Activated T-helper 17 cell treated with anti-CD3 and anti-CD28 coated beads, Interleukin-2, amount 50 U/mL, for 72 hours (primary cell): ENCODE measurements around the gene DNAJC11. TPM values are rescaled to one million over a fixed set of nuclear protein-coding genes. Genes with fewer than 3 reads are reported as not detected.

Source experiments
- ATAC-seq: fragments of 150-1000 bp; cut with Tn5 transposase; replicated peaks from 2 replicates; pipeline ENCODE4 v1.10.0; 2021; ENCODE audit warnings: mild to moderate bottlenecking, moderate library complexity
- H3K27ac Mint-ChIP-seq: one replicate; pipeline ENCODE4 v1.8.0; 2022; ENCODE audit warnings: mixed read lengths
- H3K27me3 Mint-ChIP-seq: one replicate; pipeline ENCODE4 v1.8.0; 2022; ENCODE audit warnings: mixed read lengths
- H3K36me3 Mint-ChIP-seq: one replicate; pipeline ENCODE4 v1.8.0; 2022; ENCODE audit warnings: low read depth, mild to moderate bottlenecking, mixed read lengths
- H3K4me1 Mint-ChIP-seq: one replicate; pipeline ENCODE4 v1.8.0; 2022; ENCODE audit warnings: mixed read lengths
- H3K4me3 Mint-ChIP-seq: one replicate; pipeline ENCODE4 v1.8.0; 2022; ENCODE audit warnings: mild to moderate bottlenecking, mixed read lengths
- H3K9me3 Mint-ChIP-seq: one replicate; pipeline ENCODE4 v1.8.0; 2022; ENCODE audit warnings: mixed read lengths
- total RNA-seq, 2 donors: library from RNA; stranded (reverse); gene quantifications; one replicate each; pipeline ENCODE4 v1.2.3, GENCODE V29; 2022

DNAJC11 gene
- total RNA-seq, 2 donors from 2014 or later = 30.6 to 70.5 TPM

- H3K27me3 Mint-ChIP-seq = no peaks in the 10 kb centered on the region
- H3K4me1 Mint-ChIP-seq = peaks cover 5% of the 10 kb centered on the region
- no peak for ATAC-seq
- peaks cover 89% of the 10 kb centered on the region for H3K36me3 Mint-ChIP-seq
- no peak overlapping the region for H3K4me3 Mint-ChIP-seq
- no peak overlapping the region for H3K27ac Mint-ChIP-seq
- H3K9me3 Mint-ChIP-seq = no peaks in the 10 kb centered on the region
Measured at GRCh38 chr1:6597777-6598131, 103.9 kb downstream of the DNAJC11 start.

GRCh38 chr1:6596886-6597776 lies 104.5 kb downstream of the DNAJC11 start:
- Mint-ChIP-seq H3K4me3 (no peak overlapping the region), H3K9me3 (no peaks in the 10 kb centered on the region), H3K27ac (no peak overlapping the region), H3K27me3 (no peaks in the 10 kb centered on the region), H3K36me3 (peaks cover 91% of the 10 kb centered on the region), H3K4me1 (peaks cover 5% of the 10 kb centered on the region)
- ATAC-seq = no peak

DNA sequence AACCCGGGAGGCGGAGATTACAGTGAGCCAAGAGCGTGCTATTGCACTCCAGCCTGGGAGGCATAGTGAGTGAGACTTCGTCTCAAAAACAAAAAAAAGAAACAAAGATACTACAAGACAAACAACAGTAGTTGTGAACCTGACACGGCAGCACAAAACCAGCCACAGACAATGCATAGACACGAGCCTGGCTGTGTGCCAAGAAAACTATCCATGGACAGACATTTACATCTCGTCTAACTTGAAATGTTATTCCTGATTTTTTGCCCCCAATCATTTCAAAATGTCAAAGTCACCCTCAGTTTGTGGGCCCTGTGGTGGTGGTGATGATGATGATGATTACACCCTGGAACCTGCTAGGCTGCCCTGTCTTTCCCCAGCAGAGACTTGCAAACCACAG lies 105.3 kb downstream of the DNAJC11 start:
- no peak for ATAC-seq
- no peaks in the 10 kb centered on the region for H3K9me3 Mint-ChIP-seq
- no peaks in the 10 kb centered on the region for H3K27me3 Mint-ChIP-seq
- peaks cover 5% of the 10 kb centered on the region for H3K4me1 Mint-ChIP-seq
- H3K27ac Mint-ChIP-seq = peak overlapping the region; percentile 19
- H3K36me3 Mint-ChIP-seq = peaks cover 89% of the 10 kb centered on the region
- no peak overlapping the region for H3K4me3 Mint-ChIP-seq

- no peak overlapping the region for H3K4me3 Mint-ChIP-seq
- H3K27me3 Mint-ChIP-seq = no peaks in the 10 kb centered on the region
- no peaks in the 10 kb centered on the region for H3K9me3 Mint-ChIP-seq
- no peak for ATAC-seq
- peaks cover 87% of the 10 kb centered on the region for H3K36me3 Mint-ChIP-seq
- H3K27ac Mint-ChIP-seq = peak overlapping the region; percentile 19
- peaks cover 5% of the 10 kb centered on the region for H3K4me1 Mint-ChIP-seq
Measured at GRCh38 chr1:6594977-6595740, 106.5 kb downstream of the DNAJC11 start.

DNA sequence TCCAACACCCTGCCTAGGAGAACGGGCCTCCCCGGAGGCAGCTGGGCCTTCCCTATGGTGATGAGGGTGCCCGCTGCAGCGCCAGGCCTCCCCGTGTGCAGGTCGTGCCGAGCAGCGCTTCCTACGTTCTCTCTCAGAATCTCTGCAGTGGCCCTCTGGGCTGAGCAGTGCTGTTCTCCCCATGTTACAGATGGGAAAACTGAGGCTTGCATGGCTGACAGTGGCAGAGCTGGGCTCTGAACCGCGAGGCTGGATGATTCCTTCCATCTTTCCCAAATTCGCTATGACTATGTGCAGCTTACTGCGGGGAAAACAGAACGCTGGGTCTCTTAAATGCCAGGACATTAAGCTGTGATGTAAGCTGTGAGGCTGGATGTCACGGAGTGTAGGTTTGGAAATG lies 107.8 kb downstream of the DNAJC11 start:
- no peak overlapping the region for H3K4me3 Mint-ChIP-seq
- H3K36me3 Mint-ChIP-seq = peaks cover 87% of the 10 kb centered on the region
- no peaks in the 10 kb centered on the region for H3K4me1 Mint-ChIP-seq
- no peak overlapping the region for H3K27ac Mint-ChIP-seq
- no peaks in the 10 kb centered on the region for H3K27me3 Mint-ChIP-seq
- ATAC-seq = no peak
- no peaks in the 10 kb centered on the region for H3K9me3 Mint-ChIP-seq

- no peaks in the 10 kb centered on the region for H3K9me3 Mint-ChIP-seq
- H3K4me3 Mint-ChIP-seq = no peak overlapping the region
- no peaks in the 10 kb centered on the region for H3K27me3 Mint-ChIP-seq
- H3K4me1 Mint-ChIP-seq = no peaks in the 10 kb centered on the region
- peaks cover 82% of the 10 kb centered on the region for H3K36me3 Mint-ChIP-seq
- no peak overlapping the region for H3K27ac Mint-ChIP-seq
- no peak for ATAC-seq
Measured at GRCh38 chr1:6592865-6593593, 108.6 kb downstream of the DNAJC11 start.

GRCh38 chr1:6592441-6592840 lies 109.2 kb downstream of the DNAJC11 start:
- Mint-ChIP-seq H3K4me1 (no peaks in the 10 kb centered on the region), H3K27ac (no peak overlapping the region), H3K36me3 (peaks cover 77% of the 10 kb centered on the region), H3K9me3 (no peaks in the 10 kb centered on the region), H3K4me3 (no peak overlapping the region), H3K27me3 (no peaks in the 10 kb centered on the region)
- no peak for ATAC-seq

DNA sequence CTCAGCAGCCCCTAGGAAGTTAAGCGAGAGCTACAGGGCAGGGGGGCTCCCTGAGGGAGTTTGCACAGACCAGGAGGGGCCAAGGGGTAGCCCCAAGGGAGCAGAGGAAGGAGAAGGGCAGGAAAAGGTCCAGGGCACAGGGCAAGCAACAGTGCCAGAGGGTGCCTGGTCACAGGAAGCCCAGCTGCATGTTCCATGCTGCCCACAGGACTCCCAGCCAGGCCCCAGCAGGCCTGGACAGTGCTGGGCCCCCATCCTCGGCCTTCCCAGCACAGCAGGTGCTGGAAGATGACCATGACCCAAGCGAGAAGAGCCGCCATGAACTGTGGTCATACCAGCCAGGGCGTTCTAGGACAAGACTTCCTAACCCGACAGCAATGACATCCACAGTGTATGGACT lies 110.0 kb downstream of the DNAJC11 start:
- Mint-ChIP-seq H3K27ac (no peak overlapping the region), H3K4me1 (no peaks in the 10 kb centered on the region), H3K4me3 (no peak overlapping the region), H3K36me3 (peaks cover 69% of the 10 kb centered on the region), H3K9me3 (no peaks in the 10 kb centered on the region), H3K27me3 (no peaks in the 10 kb centered on the region)
- no peak for ATAC-seq

- ATAC-seq = no peak
- Mint-ChIP-seq H3K27me3 (no peaks in the 10 kb centered on the region), H3K4me3 (no peak overlapping the region), H3K4me1 (no peaks in the 10 kb centered on the region), H3K27ac (peak overlapping the region; percentile 59), H3K36me3 (peaks cover 64% of the 10 kb centered on the region), H3K9me3 (no peaks in the 10 kb centered on the region)
Measured at GRCh38 chr1:6591222-6591621, 110.4 kb downstream of the DNAJC11 start.

DNA sequence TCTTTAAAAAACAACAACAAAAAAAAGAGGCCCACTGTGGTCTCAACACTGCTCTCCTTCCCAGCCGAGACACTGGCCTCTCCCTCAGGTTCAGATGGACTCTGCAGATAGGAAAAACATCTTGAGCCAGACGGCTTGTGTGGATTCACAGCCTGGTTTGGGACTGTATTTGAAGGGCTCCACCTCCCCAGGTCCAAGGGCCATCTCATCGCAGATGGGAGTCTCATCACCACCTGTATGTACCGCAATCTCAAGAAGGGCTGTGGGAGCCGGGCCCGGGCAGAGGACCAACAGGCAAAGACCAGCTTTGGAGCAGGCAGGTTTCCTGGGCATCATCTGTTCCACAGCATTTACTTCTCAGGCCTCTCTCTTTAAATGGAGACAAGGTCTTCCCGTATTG lies 111.6 kb downstream of the DNAJC11 start:
- Mint-ChIP-seq H3K4me1 (no peaks in the 10 kb centered on the region), H3K27me3 (no peaks in the 10 kb centered on the region), H3K9me3 (no peaks in the 10 kb centered on the region), H3K4me3 (no peak overlapping the region), H3K36me3 (peaks cover 53% of the 10 kb centered on the region), H3K27ac (no peak overlapping the region)
- no peak for ATAC-seq

- no peak overlapping the region for H3K4me3 Mint-ChIP-seq
- peak overlapping the region; percentile 12 for H3K27ac Mint-ChIP-seq
- no peaks in the 10 kb centered on the region for H3K27me3 Mint-ChIP-seq
- H3K9me3 Mint-ChIP-seq = no peaks in the 10 kb centered on the region
- H3K4me1 Mint-ChIP-seq = peaks cover 6% of the 10 kb centered on the region
- ATAC-seq = no peak
- H3K36me3 Mint-ChIP-seq = peaks cover 42% of the 10 kb centered on the region
Measured at GRCh38 chr1:6588893-6589520, 112.6 kb downstream of the DNAJC11 start.

- no peaks in the 10 kb centered on the region for H3K27me3 Mint-ChIP-seq
- no peaks in the 10 kb centered on the region for H3K9me3 Mint-ChIP-seq
- H3K36me3 Mint-ChIP-seq = peaks cover 35% of the 10 kb centered on the region
- H3K27ac Mint-ChIP-seq = no peak overlapping the region
- H3K4me3 Mint-ChIP-seq = no peak overlapping the region
- no peak for ATAC-seq
- peaks cover 6% of the 10 kb centered on the region for H3K4me1 Mint-ChIP-seq
Measured at GRCh38 chr1:6588128-6588892, 113.3 kb downstream of the DNAJC11 start.

DNA sequence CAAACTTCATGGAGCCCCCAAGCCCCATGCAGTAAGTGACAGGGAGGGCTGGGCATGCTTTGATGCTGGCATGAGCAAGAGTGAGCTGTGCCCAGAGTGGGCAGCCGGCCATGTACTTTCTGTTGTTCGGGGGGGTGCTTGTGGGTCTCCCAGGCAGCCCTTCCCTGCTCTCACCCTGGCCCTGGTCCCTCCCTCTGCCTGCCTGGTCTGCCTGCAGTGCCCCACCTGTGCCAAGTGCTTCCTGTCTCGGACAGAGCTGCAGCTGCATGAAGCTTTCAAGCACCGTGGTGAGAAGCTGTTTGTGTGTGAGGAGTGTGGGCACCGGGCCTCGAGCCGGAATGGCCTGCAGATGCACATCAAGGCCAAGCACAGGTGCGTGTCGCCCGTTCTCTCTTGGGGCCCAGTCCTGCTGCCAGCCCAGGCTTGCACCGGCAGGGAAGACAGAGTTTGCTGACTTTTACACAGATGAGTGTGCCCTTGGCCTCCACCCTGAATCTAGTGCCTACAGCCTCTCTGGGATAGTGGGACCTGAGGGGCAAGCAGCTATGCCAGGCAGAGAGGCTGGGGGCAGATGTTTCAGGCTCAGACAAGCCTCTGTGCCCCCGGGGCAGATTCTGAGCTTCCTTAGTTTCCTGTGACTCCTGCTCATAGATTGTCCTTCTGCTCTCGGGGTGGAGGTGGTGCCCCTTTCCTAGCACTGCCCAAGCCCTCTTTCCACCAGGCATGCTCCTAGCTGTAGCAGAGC lies 114.2 kb downstream of the DNAJC11 start:
- H3K27me3 Mint-ChIP-seq = no peaks in the 10 kb centered on the region
- H3K4me3 Mint-ChIP-seq = no peak overlapping the region
- H3K9me3 Mint-ChIP-seq = no peaks in the 10 kb centered on the region
- H3K27ac Mint-ChIP-seq = no peak overlapping the region
- peaks cover 8% of the 10 kb centered on the region for H3K4me1 Mint-ChIP-seq
- no peak for ATAC-seq
- peaks cover 27% of the 10 kb centered on the region for H3K36me3 Mint-ChIP-seq
